ES-I3 (cell line): ENCODE results near the gene MLLT1.
"Not testable (repeated sequence)": the region's sequence is repeated elsewhere in the genome, so short reads cannot be mapped to it uniquely, and the experiment has no call there.

Experiments used
- H3K36me3 ChIP-seq: 2 replicates; pipeline ENCODE4 v1.6.1; 2013; ENCODE audit warnings: mild to moderate bottlenecking, low read length, control low read depth, moderate library complexity; ENCODE audit not compliant: insufficient read depth
- H3K4me1 ChIP-seq: 2 replicates; pipeline ENCODE4 v1.6.1; 2013; ENCODE audit warnings: mild to moderate bottlenecking, control low read depth, low read length; ENCODE audit not compliant: insufficient read depth
- H3K9ac ChIP-seq: 2 replicates; pipeline ENCODE4 v1.6.1; 2013; ENCODE audit warnings: low read depth, mild to moderate bottlenecking, low read length, moderate library complexity
- H3K9me3 ChIP-seq: 2 replicates; pipeline ENCODE4 v1.6.1; 2013; ENCODE audit warnings: mild to moderate bottlenecking, low read length, moderate library complexity; ENCODE audit not compliant: control insufficient read depth, insufficient read depth

The MLLT1 gene

GRCh38 chr19:6279931-6280591, at the start of gene MLLT1:
MLLT1 (minus strand) TSS chr19:6279975; CDS start chr19:6279784, 191 bp downstream.
- H3K9me3 ChIP-seq = no peaks in the 10 kb centered on the region
- no peaks in the 10 kb centered on the region for H3K36me3 ChIP-seq

GRCh38 chr19:6326815-6327214, 47.0 kb upstream of the MLLT1 start:
- Histone ChIP-seq H3K9me3 (no peaks in the 10 kb centered on the region), H3K36me3 (no peaks in the 10 kb centered on the region), H3K9ac (no peak overlapping the region), H3K4me1 (no peaks in the 10 kb centered on the region)

More at GRCh38 chr19:6279931-6280591, at the start of gene MLLT1:
- Histone ChIP-seq H3K9ac (peak within 1 kb of the TSS; percentile 89), H3K4me1 (peaks cover 15% of the 10 kb centered on the region)

- no peak overlapping the region for H3K9ac ChIP-seq
- H3K9me3 ChIP-seq = no peaks in the 10 kb centered on the region
- H3K36me3 ChIP-seq = no peaks in the 10 kb centered on the region
- H3K4me1 ChIP-seq = no peaks in the 10 kb centered on the region
Measured at GRCh38 chr19:6325614-6326013, 45.8 kb upstream of the MLLT1 start.

- Histone ChIP-seq H3K9me3 (no peaks in the 10 kb centered on the region), H3K36me3 (no peaks in the 10 kb centered on the region), H3K9ac (no peak overlapping the region), H3K4me1 (no peaks in the 10 kb centered on the region)
Measured at GRCh38 chr19:6324757-6325156, 45.0 kb upstream of the MLLT1 start.

- H3K36me3 ChIP-seq = no peaks in the 10 kb centered on the region
- no peak overlapping the region for H3K9ac ChIP-seq
- no peaks in the 10 kb centered on the region for H3K4me1 ChIP-seq
- H3K9me3 ChIP-seq = no peaks in the 10 kb centered on the region
Measured at GRCh38 chr19:6322284-6322683, 42.5 kb upstream of the MLLT1 start.

GRCh38 chr19:6319376-6319775, 39.6 kb upstream of the MLLT1 start:
- H3K36me3 ChIP-seq = no peaks in the 10 kb centered on the region

GRCh38 chr19:6318772-6319171, 39.0 kb upstream of the MLLT1 start:
- H3K9me3 ChIP-seq = no peaks in the 10 kb centered on the region
- H3K36me3 ChIP-seq = no peaks in the 10 kb centered on the region

More at GRCh38 chr19:6319376-6319775, 39.6 kb upstream of the MLLT1 start:
- Histone ChIP-seq H3K9me3 (no peaks in the 10 kb centered on the region), H3K4me1 (no peaks in the 10 kb centered on the region), H3K9ac (no peak overlapping the region)

GRCh38 chr19:6315646-6316045, 35.9 kb upstream of the MLLT1 start:
- H3K9ac ChIP-seq, H3K9me3 ChIP-seq, H3K4me1 ChIP-seq, H3K36me3 ChIP-seq: not testable (repeated sequence)

More at GRCh38 chr19:6318772-6319171, 39.0 kb upstream of the MLLT1 start:
- no peaks in the 10 kb centered on the region for H3K4me1 ChIP-seq
- H3K9ac ChIP-seq = no peak overlapping the region

GRCh38 chr19:6313398-6313969, 33.7 kb upstream of the MLLT1 start:
- H3K9ac ChIP-seq = no peak overlapping the region
- H3K9me3 ChIP-seq = no peaks in the 10 kb centered on the region; the same call in 1 of the 2 replicates
- H3K4me1 ChIP-seq = no peaks in the 10 kb centered on the region
- no peaks in the 10 kb centered on the region for H3K36me3 ChIP-seq

GRCh38 chr19:6312018-6312417, 32.2 kb upstream of the MLLT1 start:
- no peaks in the 10 kb centered on the region for H3K4me1 ChIP-seq
- no peaks in the 10 kb centered on the region; the same call in 1 of the 2 replicates for H3K9me3 ChIP-seq
- H3K9ac ChIP-seq = no peak overlapping the region
- no peaks in the 10 kb centered on the region for H3K36me3 ChIP-seq

- no peaks in the 10 kb centered on the region; the same call in 1 of the 2 replicates for H3K9me3 ChIP-seq
- no peak overlapping the region for H3K9ac ChIP-seq
- H3K36me3 ChIP-seq = no peaks in the 10 kb centered on the region
- H3K4me1 ChIP-seq = no peaks in the 10 kb centered on the region
Measured at GRCh38 chr19:6298413-6298812, 18.6 kb upstream of the MLLT1 start.

- Histone ChIP-seq H3K4me1 (no peaks in the 10 kb centered on the region), H3K9me3 (peaks cover 6% of the 10 kb centered on the region; the same call in 1 of the 2 replicates), H3K36me3 (no peaks in the 10 kb centered on the region), H3K9ac (no peak overlapping the region)
Measured at GRCh38 chr19:6297202-6297601, 17.4 kb upstream of the MLLT1 start.

GRCh38 chr19:6292006-6292405, 12.2 kb upstream of the MLLT1 start:
- Histone ChIP-seq H3K36me3 (no peaks in the 10 kb centered on the region), H3K4me1 (no peaks in the 10 kb centered on the region), H3K9ac (no peak overlapping the region), H3K9me3 (peaks cover 14% of the 10 kb centered on the region; the same call in 1 of the 2 replicates)

GRCh38 chr19:6288737-6289136, 9.0 kb upstream of the MLLT1 start:
- no peaks in the 10 kb centered on the region for H3K36me3 ChIP-seq

GRCh38 chr19:6287269-6287885, 7.6 kb upstream of the MLLT1 start:
- H3K9me3 ChIP-seq = peaks cover 12% of the 10 kb centered on the region; the same call in 1 of the 2 replicates

More at GRCh38 chr19:6288737-6289136, 9.0 kb upstream of the MLLT1 start:
- Histone ChIP-seq H3K4me1 (no peaks in the 10 kb centered on the region), H3K9me3 (peaks cover 18% of the 10 kb centered on the region; the same call in 1 of the 2 replicates), H3K9ac (no peak overlapping the region)

More at GRCh38 chr19:6287269-6287885, 7.6 kb upstream of the MLLT1 start:
- H3K36me3 ChIP-seq = no peaks in the 10 kb centered on the region
- H3K4me1 ChIP-seq = no peaks in the 10 kb centered on the region
- H3K9ac ChIP-seq = no peak overlapping the region
